Stimulated activated CD4-positive, alpha-beta T cell treated with anti-CD3 and anti-CD28 coated beads, Interleukin-2, amount 100 ng/mL, for 48 hours (primary cell): ENCODE results near the gene COL19A1.
"Not testable (repeated sequence)": the region's sequence is repeated elsewhere in the genome, so short reads cannot be mapped to it uniquely, and the experiment has no call there.

Experiments
- DNase-seq, 2 donors: peaks; one replicate each; pipeline ENCODE4 v3.0.0-alpha.2; 2020

The COL19A1 gene

DNA sequence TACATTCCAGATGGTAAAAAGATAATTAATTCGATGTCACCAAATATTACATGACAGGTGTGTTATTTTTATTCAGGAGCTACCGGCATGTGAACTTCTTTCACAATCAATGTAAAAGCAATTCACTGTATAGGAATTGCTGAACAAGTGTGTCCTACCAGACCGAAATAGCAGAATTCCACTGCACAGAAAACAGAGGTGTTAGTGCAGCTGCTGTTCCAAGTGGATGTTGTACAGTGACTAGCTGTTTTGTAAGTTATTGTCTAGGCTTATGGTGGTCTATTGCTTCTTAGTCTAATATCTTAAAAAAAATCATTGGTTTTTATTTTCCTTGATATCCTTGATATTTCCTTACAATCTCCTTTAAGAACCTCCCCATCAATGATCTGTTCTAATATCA, 107.4 kb downstream of the COL19A1 start:
- DNase-seq: no peak

DNA sequence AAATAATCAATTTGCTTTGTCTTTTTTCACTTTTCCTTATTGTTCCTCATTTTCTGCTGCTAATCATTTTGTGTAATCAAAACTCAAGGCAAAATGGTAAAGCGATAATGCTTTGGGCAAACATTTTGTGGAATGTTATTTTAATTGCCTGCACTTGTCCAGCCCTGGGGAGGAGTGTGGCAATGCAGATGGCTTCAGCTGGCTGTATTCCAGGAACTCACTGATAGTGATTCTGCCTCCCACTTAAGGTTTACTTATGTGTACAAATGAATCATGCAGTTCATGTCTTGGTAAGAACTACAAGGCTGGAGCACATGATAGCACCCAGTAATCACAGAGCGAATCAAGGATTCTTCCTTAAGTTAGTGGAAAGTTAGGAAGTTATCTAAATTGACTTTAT, 107.8 kb downstream of the COL19A1 start:
- DNase-seq: no peak

DNA sequence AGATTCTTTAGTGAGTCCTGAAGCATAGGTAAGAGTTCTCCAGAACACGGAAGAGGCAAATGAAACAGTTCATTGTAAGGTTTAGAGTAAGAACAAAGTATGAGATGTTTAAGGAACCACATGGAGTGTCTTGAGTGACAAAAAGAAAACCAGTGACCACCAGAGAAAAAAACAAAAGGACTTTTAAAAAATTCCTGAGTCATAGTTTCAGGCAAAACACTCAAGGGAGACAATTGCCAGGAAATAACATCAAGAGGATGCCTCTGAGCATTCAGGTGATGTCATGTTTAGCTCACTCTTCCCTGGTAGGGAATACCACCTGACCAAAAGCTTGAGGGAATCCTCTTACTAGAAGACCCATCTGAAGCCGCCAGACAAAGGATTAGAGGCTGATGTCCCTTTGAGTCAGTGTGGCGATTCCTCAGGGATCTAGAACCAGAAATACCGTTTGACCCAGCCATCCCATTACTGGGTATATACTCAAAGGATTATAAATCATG, 110.3 kb downstream of the COL19A1 start:
- DNase-seq: no peak

DNA sequence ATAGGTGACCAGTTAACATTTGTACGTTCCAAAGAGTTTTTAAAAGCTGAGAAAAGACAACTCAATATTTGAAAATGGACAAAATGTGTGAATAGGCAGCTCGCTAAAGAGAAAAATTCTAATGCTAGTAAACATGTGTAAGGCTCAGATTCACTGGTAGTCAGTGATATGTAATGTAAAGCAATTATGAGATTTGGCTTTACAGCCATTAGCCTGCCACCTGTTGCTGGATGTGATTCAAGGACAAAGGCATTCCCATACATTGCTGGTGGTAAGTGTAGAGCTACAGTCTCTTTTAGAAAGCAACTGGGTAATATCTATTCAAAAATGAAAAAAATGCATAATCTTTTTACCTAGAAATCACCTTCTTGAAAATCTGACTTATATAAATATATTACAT, 114.3 kb downstream of the COL19A1 start:
- no peak for DNase-seq

DNA sequence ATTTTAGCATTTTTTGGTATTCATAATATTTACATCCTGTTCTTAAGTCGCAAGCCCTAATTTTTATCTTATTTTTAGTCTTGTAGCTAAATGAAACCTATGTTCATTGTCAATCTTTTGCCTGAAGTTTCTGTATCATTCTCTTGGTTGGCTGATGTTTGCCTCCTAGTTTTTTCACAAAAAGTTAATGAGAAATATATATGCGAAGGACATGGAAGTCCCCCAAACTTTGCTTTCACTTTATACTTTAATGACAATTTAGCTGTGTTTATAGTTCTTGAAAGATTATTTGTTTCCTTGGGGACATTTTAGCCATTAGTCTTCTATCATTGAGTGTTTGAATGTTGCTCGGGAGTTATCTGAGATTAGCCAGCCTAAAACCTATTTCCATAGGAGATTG, 118.2 kb downstream of the COL19A1 start:
- no peak for DNase-seq

DNA sequence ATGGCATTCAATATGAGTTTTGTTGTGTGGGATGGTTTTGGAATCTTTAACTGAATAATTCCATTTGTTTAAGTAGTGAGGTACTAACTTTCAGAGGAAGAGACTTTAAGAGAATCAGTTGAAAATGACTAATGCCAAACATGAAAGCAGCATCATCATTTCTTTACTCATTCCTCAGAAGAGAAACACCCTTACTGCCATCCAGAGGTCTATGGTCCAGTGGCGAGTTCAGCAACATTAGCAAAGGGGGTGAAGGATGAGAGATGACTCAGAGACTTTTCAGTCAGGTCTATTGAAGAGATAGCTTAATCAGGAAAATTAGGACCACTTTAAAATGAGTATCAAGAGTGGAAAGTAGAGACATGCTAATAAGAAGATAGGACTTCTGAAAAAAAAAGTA, 118.8 kb downstream of the COL19A1 start:
- no peak for DNase-seq

DNA sequence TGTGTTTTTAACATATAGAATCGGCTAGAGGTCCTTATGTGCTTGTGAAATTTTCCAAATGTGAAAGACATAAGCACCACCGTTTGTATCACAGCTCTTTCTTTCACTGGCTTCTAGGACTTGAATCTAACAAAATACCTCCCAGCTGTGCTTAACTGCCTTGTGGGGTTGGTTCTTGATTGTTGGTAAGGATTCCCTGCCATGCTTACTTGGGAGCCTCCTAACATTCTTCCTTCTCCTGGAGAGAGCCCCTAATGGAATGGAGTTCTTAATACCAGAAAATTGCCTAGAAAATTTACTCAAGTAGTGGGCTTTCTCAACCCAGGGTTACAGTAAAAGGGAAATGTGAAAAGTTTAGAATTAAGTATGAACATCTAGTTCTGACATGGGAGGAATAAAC, 121.2 kb downstream of the COL19A1 start:
- no peak for DNase-seq

DNA sequence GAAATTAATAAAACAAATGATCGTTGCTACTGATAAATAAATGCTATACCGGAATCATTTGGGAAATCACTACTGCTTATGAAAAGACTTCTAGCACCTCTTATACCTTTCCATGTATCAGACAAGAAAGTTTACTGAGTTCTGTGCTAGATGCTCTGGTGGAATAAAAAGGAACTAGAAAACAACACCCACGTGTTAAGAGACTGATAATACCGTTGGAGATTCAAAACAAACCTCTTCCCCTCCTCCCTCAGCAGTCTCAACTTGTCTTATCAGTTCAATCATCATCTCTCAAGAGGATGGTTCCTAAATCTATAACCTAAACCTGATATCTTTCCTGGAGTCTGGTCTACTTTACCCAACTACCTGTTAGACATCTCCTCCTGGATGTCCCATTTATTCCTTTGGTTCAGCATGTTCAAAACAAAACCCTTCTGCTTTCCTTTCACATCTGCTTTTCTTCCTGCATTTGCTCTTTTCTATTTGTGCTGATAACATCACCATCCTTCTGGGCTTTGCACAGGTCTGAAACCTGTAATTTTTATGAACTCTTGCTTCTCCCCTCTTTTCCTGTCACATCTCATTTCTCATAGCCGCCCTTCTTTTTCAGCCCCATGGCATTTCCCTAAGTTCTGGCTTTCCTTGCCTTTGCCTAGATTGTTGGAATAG, 122.2 kb downstream of the COL19A1 start:
- no peak for DNase-seq

DNA sequence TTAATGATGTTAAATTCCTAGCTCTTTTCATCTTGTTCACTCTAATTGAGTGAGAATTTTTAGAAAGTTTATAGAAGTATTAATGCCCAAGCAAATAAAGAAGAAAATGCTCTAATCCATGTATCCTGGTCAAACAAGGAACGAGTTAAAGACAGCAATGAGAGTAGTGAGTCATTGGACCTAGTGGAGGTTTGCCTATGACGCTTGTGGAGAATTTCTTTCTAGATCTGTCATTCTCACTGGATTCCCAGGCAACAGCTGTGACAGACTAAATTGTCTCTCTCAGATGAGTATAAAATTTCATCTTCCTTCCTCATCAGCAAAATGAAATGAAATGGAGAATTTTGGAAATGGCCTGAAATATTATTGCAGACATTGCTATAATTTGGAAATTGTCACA, 127.9 kb downstream of the COL19A1 start:
- no peak for DNase-seq

DNA sequence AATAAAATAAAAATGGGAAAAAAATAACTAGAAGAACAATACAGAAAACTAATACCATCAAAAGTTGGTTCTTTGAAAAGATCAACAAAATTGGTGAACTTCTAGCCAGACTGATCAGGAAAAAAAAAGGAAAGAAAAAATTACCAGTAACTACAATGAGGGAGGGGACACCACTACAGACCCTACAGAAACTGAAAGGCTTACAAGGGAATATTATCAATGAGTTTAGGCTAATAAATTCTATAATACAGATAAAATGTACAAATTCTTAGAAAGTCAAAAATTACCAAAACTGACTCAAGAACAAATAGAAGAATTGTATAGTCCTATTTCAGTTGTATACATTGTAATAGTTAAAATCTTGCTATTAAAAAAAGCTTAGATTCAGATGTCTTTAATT, 141.8 kb downstream of the COL19A1 start:
- DNase-seq: no peak

DNA sequence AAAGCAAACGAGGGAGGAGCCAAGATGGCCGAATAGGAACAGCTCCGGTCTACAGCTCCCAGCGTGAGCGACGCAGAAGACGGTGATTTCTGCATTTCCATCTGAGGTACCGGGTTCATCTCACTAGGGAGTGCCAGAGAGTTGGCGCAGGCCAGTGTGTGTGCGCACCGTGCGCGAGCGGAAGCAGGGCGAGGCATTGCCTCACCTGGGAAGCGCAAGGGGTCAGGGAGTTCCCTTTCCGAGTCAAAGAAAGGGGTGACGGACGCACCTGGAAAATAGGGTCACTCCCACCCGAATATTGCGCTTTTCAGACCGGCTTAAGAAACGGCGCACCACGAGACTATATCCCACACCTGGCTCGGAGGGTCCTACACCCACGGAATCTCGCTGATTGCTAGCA, 144.0 kb downstream of the COL19A1 start:
- DNase-seq: not testable (repeated sequence)

DNA sequence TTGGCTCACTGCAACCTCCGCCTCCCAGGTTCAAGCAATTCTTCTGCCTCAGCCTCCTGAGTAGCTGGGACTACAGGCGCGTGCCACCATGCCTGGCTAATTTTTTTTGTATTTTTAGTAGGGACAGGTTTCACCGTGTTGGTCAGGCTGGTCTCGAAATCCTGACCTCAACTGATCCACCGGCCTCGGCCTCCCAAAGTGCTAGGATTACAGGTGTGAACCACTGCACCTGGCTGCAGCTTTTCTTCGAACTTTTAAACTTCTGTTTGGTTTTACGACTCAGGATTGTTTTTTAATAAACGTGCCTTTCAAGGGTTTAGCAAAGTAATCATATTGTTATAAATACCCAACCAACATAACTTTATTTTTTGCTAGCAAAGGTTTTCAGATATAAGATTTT, 156.8 kb downstream of the COL19A1 start:
- DNase-seq: not testable (repeated sequence)

DNA sequence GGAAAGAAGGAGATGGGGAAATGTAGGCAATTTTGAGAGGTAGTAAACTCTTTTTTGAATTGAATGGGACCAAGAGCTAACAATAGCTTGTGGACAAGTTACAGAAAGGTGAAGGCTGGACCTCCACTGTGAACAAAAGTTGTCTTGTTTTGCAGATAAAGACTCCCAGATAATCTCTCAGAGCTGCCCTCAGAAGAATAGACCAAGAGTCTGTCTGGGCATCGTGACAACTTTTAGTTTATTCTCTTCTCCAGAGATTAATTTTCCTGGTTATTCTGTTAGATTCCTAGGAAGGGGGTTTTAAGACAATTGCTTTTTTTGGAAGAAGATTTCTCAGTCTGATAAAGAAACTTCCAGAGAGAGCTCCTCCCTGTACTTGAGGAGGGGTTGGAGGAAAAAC, 161.9 kb downstream of the COL19A1 start:
- no peak for DNase-seq

DNA sequence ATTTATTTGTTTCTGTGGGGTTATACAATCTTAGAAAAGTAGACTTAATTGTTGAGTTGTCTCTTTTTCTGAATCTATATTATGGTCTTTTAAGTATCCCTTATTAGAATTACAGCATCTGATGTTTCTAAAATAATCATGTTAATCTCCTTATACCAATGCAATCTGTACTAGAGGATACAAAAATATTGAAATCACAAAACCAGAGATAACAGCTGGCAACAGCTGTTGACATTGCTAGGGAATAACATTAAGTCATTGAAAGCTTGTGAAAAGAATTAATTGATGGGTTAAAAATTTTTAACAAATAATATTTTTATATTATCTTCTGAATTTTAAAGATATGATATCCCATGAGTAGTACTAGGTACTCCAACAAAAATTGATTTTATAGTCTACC, 162.6 kb downstream of the COL19A1 start:
- DNase-seq: no peak

DNA sequence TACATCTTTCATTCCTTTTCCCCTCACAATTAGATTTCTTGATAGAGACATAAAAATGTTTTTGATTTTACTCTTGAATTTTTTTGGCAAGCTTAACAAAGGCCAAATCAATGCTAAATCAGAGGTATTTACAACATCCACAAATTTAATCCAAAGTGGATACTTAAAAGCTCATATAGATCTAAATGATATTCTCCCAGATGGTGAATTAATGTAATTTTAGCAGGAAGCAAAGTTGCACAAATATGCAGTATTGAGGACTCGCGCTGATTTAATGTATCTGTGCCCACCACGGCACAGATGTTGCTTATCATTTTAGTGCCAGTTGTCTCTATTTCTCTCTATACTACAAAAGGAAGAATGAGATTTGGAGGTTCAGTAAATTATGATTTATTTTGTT, 167.4 kb downstream of the COL19A1 start:
- no peak for DNase-seq

DNA sequence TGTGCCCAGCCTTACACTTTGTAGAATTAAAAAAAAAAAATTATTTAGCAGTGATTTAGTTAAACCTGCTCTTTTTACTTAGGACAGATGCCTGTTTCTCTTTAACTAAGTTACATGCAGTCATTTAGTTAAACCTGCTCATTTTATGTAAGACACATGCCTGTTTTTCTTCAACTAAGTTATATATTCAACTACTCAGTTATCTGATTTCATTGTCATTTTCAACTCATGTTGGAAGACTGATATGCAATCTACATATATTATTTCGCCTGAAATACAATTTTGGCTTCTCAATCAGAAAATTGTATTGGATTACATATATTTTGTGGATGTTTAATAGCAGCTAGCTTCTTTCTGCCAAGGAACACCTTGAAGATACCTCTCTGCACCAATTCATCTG, 171.1 kb downstream of the COL19A1 start:
- no peak for DNase-seq

DNA sequence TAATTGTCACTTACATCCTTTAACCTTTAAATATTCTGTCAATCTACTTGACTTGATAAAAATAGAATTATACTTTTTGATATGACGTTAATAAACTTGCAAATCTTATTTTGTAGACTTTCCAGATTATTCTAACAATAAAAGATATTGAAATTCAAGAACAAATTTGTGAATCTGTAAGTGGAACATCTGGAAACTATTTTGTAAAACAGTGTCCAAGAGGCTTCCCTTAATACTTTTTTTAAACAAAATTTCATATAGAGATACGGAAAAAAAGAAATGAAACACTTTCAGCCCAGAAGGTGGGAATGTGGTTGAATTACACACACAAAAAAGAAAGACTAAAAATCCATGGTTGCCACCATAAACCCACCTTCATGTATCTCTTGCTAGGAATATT, 174.4 kb downstream of the COL19A1 start:
- DNase-seq: no peak

DNA sequence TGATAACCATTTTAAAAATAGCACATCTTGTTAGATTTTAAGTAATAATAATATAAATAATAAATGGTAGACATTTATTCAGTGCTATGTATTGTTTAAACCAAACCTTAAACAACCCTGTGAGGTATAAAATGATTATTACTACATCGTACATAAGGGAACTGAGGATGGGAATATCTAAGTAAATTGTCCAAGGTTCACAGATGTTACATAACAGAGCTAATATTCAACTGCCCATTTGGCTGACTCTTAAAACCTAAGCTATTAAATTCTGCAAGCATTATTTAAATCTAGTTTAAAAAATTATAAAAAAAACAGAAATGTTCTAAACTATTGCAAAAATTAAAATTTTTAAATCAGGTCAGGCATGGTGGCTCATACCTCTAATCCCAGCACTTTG, 175.1 kb downstream of the COL19A1 start:
- DNase-seq: no peak

DNA sequence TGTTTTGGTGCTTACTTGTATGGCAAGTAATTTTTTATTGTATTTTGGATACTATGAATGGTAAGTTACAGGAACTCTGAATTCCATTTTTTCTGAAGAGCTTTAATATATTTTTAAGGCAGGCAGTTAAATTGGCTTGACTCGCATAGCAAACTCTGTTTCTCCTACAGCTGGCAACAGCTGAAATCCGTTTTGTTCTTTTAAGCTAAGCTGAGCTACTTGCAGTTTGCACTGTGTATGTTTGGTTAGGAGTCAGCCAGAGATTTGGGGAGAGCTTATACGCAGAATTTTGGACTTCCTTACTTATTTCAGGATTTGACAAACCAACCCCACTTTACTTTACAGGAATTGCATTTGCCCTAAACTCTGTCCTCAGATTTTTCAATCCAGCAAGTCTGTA, 179.1 kb downstream of the COL19A1 start:
- no peak for DNase-seq

DNA sequence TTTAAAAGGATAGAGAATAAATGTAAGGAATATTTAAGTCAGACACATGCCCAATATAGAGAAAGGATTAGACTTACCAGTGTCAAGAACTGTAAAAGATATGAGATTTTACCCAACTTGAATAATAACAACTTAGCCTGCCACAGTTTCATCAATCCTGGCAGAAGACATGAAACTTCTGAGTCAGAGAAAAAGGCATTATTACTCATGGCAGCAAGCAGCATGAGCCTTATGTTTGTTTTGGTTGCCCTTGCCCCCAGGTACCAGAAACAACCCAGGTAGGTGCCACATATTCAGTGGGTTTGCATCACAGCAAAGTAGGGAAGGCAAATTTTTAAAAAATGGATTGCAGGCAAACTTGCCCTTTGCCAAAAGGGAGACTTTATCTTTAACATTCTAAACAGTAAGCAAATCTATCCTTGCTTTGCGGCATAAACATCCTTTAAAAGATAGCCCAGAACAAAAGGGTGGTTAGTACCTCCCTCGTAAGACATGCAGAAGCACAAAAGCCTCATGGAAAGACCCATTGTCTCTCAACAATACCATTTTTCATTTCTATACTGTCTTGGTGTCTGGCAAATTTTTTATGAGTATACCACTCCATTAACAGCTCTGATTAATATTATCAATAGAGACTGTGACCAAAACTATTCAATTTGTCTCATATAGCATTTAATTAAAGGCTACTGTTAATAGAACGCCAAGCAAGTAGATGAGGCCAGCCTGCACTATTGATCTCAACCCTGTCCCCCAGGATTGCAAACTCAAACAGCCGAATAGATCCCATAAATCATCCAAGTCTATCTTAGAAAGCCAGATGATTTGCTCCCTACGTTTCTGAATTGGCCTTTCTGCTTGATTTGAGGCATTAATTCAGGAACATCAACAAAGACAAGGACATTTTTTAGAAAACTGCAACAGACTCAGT, 185.1 kb downstream of the COL19A1 start:
- DNase-seq: no peak

DNA sequence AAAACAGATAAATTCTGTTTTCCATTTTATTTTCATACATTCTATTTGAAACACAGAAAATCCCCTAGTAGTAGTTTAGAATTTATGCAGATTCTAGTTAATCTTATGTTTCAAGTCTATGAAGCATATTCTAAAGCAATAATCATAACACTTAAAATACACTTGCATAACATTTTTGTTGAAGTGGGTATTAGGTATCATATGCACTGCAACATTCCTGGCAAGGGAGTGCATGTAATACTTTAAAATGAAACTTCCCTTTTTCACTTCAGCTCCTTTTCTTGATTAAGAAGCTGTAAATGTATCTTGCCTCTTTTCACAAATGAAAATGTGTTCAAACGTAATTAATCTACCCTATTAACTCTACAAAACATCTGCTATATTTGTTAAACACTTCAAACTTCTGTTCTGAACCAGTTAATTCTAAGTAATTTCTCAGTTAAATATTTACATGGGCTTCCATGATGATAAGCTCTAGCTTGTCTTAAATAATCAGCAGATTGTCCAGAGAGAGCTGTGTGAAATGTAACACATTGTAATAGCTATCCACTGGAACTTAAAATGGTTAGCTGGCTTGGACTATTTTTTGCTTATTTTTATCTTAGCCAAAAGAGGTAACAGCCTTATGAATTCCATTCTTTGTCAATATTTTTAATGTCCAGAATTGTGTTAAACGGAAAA, 192.8 kb downstream of the COL19A1 start:
- DNase-seq: no peak

DNA sequence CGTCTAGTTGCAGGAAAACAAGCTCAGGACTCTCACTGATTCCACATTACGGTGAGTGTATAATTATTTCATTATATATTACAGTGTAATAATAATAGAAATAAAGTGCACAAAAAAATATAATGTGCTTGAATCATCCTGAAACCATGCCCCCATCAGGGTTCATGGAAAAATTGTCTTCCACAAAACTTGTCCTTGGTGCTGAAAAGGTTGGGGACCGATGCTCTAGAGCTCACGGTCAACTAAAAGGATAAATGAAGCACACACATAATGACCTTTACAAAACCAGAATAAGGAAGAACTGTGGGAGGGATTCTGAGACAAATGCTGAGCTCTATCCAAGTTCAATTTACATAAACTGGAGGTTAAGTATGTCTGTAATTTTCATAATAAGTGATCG, 194.3 kb downstream of the COL19A1 start:
- no peak for DNase-seq

DNA sequence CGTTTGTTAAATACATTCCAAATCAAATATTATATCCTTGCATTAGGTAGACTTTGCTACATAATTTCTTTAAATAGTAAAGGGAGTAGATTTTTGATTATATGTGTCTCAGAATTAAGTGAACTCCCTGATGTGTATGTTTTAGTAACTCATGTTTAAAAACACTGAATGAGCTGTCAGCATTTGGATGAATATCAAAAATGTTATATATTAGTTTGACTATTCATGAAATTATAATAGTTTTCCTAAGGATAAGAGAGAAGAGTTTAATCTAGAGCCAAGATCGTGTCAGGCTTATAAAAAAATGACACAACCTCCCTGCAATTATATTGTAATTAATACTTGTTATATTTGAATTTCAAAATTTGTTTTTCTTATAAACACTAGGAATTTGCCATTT, 195.2 kb downstream of the COL19A1 start:
- DNase-seq: no peak

DNA sequence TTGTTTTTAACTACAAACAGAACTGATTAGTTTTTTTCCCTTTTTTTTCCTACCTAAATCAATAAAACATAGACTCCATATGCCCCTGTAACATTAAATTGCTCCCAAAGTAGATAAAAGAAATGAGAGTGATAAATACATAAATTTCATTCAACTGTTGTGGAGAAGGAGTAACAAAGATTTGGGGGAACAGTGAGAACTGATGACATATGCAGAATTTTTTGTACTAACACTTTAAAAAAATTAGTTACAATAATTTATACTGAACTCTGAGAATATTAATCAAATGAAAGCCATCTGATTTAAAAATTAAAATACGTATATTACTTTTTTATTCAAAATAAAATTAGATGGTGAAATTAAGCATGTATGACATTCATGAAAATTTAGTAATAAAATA, 195.7 kb downstream of the COL19A1 start:
- DNase-seq: no peak
